ENCODE measurements around the gene NDUFB8. TPM values are rescaled to one million over a fixed set of nuclear protein-coding genes. Genes with fewer than 3 reads are reported as not detected.
"Not testable (repeated sequence)": the region's sequence is repeated elsewhere in the genome, so short reads cannot be mapped to it uniquely, and the experiment has no call there.

The NDUFB8 gene
- total RNA-seq: 158 TPM

- DNase-seq (ENCODE audit: low read depth in 2 of 3, low spot score in 2 of 3): peak; percentile 78 to 89 (median 81)
Measured at GRCh38 chr10:100529475-100530298, at the start of gene NDUFB8. Gene NDUFB8 (minus strand): TSS chr10:100529871. CDS start chr10:100529851, 20 bp downstream.

- DNase-seq (ENCODE audit: low read depth in 2 of 3, low spot score in 2 of 3): no peak
Measured at GRCh38 chr10:100576282-100576635, 46.6 kb upstream of the NDUFB8 start.

- no peak for DNase-seq (ENCODE audit: low read depth in 2 of 3, low spot score in 2 of 3)
Measured at GRCh38 chr10:100575585-100576281, 46.1 kb upstream of the NDUFB8 start.

- DNase-seq (ENCODE audit: low read depth in 2 of 3, low spot score in 2 of 3): not testable (repeated sequence)
Measured at GRCh38 chr10:100575146-100575545, 45.5 kb upstream of the NDUFB8 start.

GRCh38 chr10:100571084-100571856, 41.6 kb upstream of the NDUFB8 start:
- DNase-seq (ENCODE audit: low read depth in 2 of 3, low spot score in 2 of 3): no peak

GRCh38 chr10:100570506-100570905, 40.8 kb upstream of the NDUFB8 start:
- DNase-seq (ENCODE audit: low read depth in 2 of 3, low spot score in 2 of 3): no peak

GRCh38 chr10:100569687-100570481, 40.2 kb upstream of the NDUFB8 start:
- peak in 1 of 3 donors; percentile 15 for DNase-seq (ENCODE audit: low read depth in 2 of 3, low spot score in 2 of 3)

GRCh38 chr10:100568912-100569311, 39.2 kb upstream of the NDUFB8 start:
- no peak for DNase-seq (ENCODE audit: low read depth in 2 of 3, low spot score in 2 of 3)

- DNase-seq (ENCODE audit: low read depth in 2 of 3, low spot score in 2 of 3): no peak
Measured at GRCh38 chr10:100567826-100568225, 38.2 kb upstream of the NDUFB8 start.

- no peak for DNase-seq (ENCODE audit: low read depth in 2 of 3, low spot score in 2 of 3)
Measured at GRCh38 chr10:100567249-100567648, 37.6 kb upstream of the NDUFB8 start.

- no peak for DNase-seq (ENCODE audit: low read depth in 2 of 3, low spot score in 2 of 3)
Measured at GRCh38 chr10:100566561-100566960, 36.9 kb upstream of the NDUFB8 start.

- DNase-seq (ENCODE audit: low read depth in 2 of 3, low spot score in 2 of 3): no peak
Measured at GRCh38 chr10:100565206-100565985, 35.7 kb upstream of the NDUFB8 start.

GRCh38 chr10:100562008-100562672, 32.5 kb upstream of the NDUFB8 start:
- peak; percentile 61 to 88 (median 88) for DNase-seq (ENCODE audit: low read depth in 2 of 3, low spot score in 2 of 3)

- DNase-seq (ENCODE audit: low read depth in 2 of 3, low spot score in 2 of 3): no peak
Measured at GRCh38 chr10:100561005-100561404, 31.3 kb upstream of the NDUFB8 start.

- DNase-seq (ENCODE audit: low read depth in 2 of 3, low spot score in 2 of 3): no peak
Measured at GRCh38 chr10:100560248-100560647, 30.6 kb upstream of the NDUFB8 start.

- DNase-seq (ENCODE audit: low read depth in 2 of 3, low spot score in 2 of 3): no peak
Measured at GRCh38 chr10:100554902-100555301, 25.2 kb upstream of the NDUFB8 start.

GRCh38 chr10:100553929-100554328, 24.3 kb upstream of the NDUFB8 start:
- DNase-seq (ENCODE audit: low read depth in 2 of 3, low spot score in 2 of 3): no peak

GRCh38 chr10:100551738-100552137, 22.1 kb upstream of the NDUFB8 start:
- DNase-seq (ENCODE audit: low read depth in 2 of 3, low spot score in 2 of 3): no peak

- DNase-seq (ENCODE audit: low read depth in 2 of 3, low spot score in 2 of 3): no peak
Measured at GRCh38 chr10:100551196-100551595, 21.5 kb upstream of the NDUFB8 start.
